Choroid plexus epithelial cell (primary cell): ENCODE measurements around the gene WHAMM.

Source experiments
- DNase-seq: peaks from one replicate; pipeline ENCODE4 v3.0.0-alpha.2; 2010; ENCODE audit warnings: low read depth
- H3K4me3 ChIP-seq: 2 replicates; pipeline ENCODE4 v1.5.1; 2011; ENCODE audit warnings: low read depth, mild to moderate bottlenecking, control low read depth, low read length, moderate library complexity
- CTCF ChIP-seq: conservative IDR thresholded peaks from 2 replicates; pipeline ENCODE4 v1.5.1; 2011; ENCODE audit warnings: low read depth, mild to moderate bottlenecking, control low read depth, inconsistent platforms, low read length, moderate library complexity

WHAMM gene

GRCh38 chr15:82849556-82850512, 40.4 kb downstream of the WHAMM start:
- peak overlapping the region; percentile 41 for H3K4me3 ChIP-seq
- peak; percentile 91 for DNase-seq

GRCh38 chr15:82850731-82851130, 41.3 kb downstream of the WHAMM start:
- no peak for TF ChIP-seq CTCF
- no peak overlapping the region for H3K4me3 ChIP-seq
- no peak for DNase-seq

More at GRCh38 chr15:82849556-82850512, 40.4 kb downstream of the WHAMM start:
- TF ChIP-seq CTCF = peak; percentile 90

DNA sequence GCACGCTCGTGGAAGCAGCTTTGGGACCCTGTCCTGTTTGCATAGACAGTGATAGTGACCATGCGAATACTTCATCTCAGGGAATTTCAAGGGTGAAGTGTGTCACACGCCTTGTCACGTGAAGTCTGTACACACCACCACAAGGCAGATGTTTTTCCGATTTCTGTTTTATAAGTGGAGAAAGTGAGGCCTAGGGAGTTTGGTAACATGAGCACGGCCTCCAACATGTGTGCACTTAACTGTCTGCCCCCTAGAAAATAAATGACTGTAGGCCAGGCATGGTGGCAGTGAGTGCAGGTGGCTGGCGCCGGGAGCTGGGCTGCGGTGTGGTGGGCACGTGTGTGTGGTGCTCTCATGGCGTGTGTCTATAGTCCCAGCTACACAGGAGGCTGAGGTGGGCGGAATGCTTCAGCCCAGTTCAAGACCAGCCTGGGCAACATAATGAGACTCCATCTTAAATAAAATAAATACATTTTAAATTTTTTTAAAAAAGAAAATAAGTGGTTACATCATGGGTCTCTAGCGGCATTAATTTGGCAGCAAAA, 42.0 kb downstream of the WHAMM start:
- no peak for DNase-seq
- TF ChIP-seq CTCF = no peak
- H3K4me3 ChIP-seq = no peak overlapping the region

- H3K4me3 ChIP-seq = no peak overlapping the region
- DNase-seq = peak; percentile 5
- no peak for TF ChIP-seq CTCF
These were observed 42.6 kb downstream of the WHAMM start for GRCh38 chr15:82851981-82852511.

DNA sequence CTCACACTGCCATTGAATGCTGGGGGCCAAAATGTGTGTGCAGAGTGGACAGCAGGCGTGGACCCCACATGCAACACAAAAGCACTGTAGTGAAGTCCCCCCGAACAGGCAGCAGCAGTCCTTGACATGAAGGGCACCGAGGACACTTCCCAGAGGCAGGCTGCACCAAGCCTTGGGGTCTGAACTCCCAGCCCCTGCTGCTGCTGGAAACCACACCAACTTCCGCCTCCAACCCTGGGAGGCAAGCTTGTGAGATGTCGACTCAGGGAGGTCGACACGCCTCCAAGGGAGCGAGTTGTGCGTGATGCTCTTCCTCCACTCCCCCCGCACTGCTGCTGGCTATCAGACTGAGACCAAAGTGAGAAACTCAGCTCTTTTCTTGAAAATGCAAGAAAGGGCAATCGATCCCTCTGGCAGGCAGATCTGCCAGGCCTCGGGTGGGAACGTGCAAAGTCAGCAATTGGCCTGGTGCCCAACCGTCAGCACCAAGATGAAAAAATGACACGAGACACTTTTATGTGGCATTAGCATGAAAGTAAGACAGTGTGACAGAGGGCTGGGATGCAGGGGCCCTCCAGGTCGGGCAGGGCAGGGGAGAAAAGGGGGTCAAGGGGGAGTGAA, 43.6 kb downstream of the WHAMM start:
- TF ChIP-seq CTCF = no peak
- H3K4me3 ChIP-seq = no peak overlapping the region
- no peak for DNase-seq

GRCh38 chr15:82854554-82854953, 45.1 kb downstream of the WHAMM start:
- no peak overlapping the region for H3K4me3 ChIP-seq
- DNase-seq = no peak
- TF ChIP-seq CTCF = no peak
